ENCODE data around the gene WLS. TPM values are rescaled to one million over a fixed set of nuclear protein-coding genes. Genes with fewer than 3 reads are reported as not detected.
A peak's percentile ranks its signal among the peaks of the same experiment; 100 is the strongest.

The WLS gene
- total and polyA plus RNA-seq, 2 donors (not counting 1 experiment from before 2014, with no cell fraction given), result 156 to 269 TPM

DNA sequence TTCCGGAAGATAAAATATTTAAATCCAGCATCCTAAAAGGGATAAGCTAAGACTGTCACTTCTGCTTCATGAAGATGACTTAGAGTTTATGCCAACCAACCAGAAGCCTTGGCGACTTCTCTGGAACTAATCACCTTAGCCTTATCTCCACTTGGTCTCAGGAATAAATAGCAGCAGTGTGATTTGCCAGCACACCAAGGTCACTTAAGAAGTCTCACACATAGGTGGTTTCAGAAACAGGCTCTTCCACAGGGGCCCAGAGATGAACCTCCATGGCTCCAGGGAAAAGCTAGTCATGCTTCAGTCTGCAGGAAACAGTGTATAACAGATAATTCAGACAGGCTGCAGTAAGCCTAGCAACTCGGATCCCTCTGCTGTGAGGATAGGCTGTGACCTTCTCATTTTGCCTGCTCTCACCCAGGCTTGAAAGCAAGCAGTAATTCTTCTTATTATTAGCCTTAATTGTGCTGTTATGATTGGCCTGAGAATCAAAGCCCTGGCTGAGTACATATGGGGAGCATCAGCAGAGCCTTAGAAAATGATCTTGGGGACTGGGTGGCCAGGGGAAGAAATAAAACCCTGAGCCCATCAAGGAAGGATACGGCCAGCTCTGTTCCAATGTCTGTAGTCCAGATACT, 84.7 kb downstream of the WLS start:
- TF ChIP-seq, protein P1, sequence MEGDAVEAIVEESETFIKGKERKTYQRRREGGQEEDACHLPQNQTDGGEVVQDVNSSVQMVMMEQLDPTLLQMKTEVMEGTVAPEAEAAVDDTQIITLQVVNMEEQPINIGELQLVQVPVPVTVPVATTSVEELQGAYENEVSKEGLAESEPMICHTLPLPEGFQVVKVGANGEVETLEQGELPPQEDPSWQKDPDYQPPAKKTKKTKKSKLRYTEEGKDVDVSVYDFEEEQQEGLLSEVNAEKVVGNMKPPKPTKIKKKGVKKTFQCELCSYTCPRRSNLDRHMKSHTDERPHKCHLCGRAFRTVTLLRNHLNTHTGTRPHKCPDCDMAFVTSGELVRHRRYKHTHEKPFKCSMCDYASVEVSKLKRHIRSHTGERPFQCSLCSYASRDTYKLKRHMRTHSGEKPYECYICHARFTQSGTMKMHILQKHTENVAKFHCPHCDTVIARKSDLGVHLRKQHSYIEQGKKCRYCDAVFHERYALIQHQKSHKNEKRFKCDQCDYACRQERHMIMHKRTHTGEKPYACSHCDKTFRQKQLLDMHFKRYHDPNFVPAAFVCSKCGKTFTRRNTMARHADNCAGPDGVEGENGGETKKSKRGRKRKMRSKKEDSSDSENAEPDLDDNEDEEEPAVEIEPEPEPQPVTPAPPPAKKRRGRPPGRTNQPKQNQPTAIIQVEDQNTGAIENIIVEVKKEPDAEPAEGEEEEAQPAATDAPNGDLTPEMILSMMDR (conservative IDR thresholded peaks at IDR 0.05 in 1 of 2, IDR thresholded peaks at IDR 0.05 in 1 of 2; ENCODE audit: low read depth in 1 of 2, low read length in 2 of 2), result no peak
- no peak for TF ChIP-seq EZH2 (IDR thresholded peaks at IDR 0.05; ENCODE audit: low read length, missing control alignments)
- Histone ChIP-seq H3K4me2 (ENCODE audit: extremely low read depth, insufficient read depth, low read length) (no peak overlapping the region), H3K4me1 (ENCODE audit: control insufficient read depth, extremely low read depth, insufficient read depth, low read length) (no peaks in the 10 kb centered on the region), H3K36me3 (ENCODE audit: control insufficient read depth, insufficient read depth, low read length) (peaks cover 26% of the 10 kb centered on the region), H3K4me3 (replicated peaks in 1 of 4; ENCODE audit: control extremely low read depth in 1 of 4, insufficient read depth in 1 of 4, low read depth in 3 of 4, low read length in 4 of 4) (no peak overlapping the region), H4K20me1 (ENCODE audit: control insufficient read depth, extremely low read depth, insufficient read depth, low read length) (no peaks in the 10 kb centered on the region), H2AFZ (ENCODE audit: low read length) (no peak overlapping the region), H3K27ac (ENCODE audit: insufficient read depth, low read length) (no peak overlapping the region), H3K79me2 (ENCODE audit: control insufficient read depth, insufficient read depth, low read length) (no peaks in the 10 kb centered on the region), H3K9ac (ENCODE audit: insufficient read depth, low read length) (no peak overlapping the region), H3K27me3 (ENCODE audit: control insufficient read depth, insufficient read depth, low read length) (no peaks in the 10 kb centered on the region), H3K9me3 (ENCODE audit: control insufficient read depth, insufficient read depth, low read depth, low read length) (no peaks in the 10 kb centered on the region)
- DNase-seq (ENCODE audit: low read depth in 2 of 2), result no peak

DNA sequence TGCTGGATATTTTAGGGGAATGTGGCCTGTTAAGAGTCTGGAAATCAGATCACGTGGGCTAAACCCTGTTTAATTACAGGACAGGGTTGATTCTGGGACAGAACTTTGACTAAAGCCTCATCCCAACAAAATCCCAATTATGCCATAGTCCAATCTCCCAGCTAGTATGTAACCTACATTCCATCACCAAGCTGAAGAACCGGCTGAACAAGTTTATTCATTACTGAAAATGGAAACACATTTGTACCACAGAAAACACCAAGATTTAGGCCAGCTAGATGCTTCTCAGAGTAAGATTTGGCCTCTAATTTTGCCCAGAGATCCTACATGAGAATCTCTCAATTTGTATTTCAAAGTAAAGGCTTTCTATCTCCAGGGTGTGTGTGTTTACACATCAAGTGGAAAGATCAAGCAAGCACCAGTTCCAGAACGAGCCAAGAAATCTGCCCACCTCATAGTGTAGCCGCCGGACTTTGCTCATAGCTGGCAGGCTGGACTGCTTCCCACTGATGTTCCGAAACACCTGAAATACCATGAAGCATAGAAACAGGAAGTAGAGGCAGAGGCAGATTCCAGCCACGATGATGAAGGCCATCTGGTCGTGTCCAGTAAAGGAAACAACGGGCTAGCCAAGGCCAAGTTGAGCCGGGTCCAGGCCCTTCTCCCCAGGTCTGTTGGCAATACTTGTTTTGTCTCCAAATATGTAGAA, 86.8 kb downstream of the WLS start:
- no peak overlapping the region for H3K9ac ChIP-seq (ENCODE audit: insufficient read depth, low read length)
- DNase-seq (ENCODE audit: low read depth in 2 of 2), result no peak
- no peaks in the 10 kb centered on the region for H3K9me3 ChIP-seq (ENCODE audit: control insufficient read depth, insufficient read depth, low read depth, low read length)
- no peak for TF ChIP-seq EZH2 (IDR thresholded peaks at IDR 0.05; ENCODE audit: low read length, missing control alignments)
- TF ChIP-seq, protein P1 (conservative IDR thresholded peaks at IDR 0.05 in 1 of 2, IDR thresholded peaks at IDR 0.05 in 1 of 2; ENCODE audit: low read depth in 1 of 2, low read length in 2 of 2), result no peak
- peaks cover 11% of the 10 kb centered on the region for H3K4me1 ChIP-seq (ENCODE audit: control insufficient read depth, extremely low read depth, insufficient read depth, low read length)
- H4K20me1 ChIP-seq (ENCODE audit: control insufficient read depth, extremely low read depth, insufficient read depth, low read length), result no peaks in the 10 kb centered on the region
- H3K4me2 ChIP-seq (ENCODE audit: extremely low read depth, insufficient read depth, low read length), result no peak overlapping the region
- peaks cover 19% of the 10 kb centered on the region for H3K36me3 ChIP-seq (ENCODE audit: control insufficient read depth, insufficient read depth, low read length)
- no peaks in the 10 kb centered on the region for H3K27me3 ChIP-seq (ENCODE audit: control insufficient read depth, insufficient read depth, low read length)
- no peak overlapping the region for H2AFZ ChIP-seq (ENCODE audit: low read length)
- H3K4me3 ChIP-seq (replicated peaks in 1 of 4; ENCODE audit: control extremely low read depth in 1 of 4, insufficient read depth in 1 of 4, low read depth in 3 of 4, low read length in 4 of 4), result no peak overlapping the region
- H3K27ac ChIP-seq (ENCODE audit: insufficient read depth, low read length), result no peak overlapping the region
- no peaks in the 10 kb centered on the region for H3K79me2 ChIP-seq (ENCODE audit: control insufficient read depth, insufficient read depth, low read length)

DNA sequence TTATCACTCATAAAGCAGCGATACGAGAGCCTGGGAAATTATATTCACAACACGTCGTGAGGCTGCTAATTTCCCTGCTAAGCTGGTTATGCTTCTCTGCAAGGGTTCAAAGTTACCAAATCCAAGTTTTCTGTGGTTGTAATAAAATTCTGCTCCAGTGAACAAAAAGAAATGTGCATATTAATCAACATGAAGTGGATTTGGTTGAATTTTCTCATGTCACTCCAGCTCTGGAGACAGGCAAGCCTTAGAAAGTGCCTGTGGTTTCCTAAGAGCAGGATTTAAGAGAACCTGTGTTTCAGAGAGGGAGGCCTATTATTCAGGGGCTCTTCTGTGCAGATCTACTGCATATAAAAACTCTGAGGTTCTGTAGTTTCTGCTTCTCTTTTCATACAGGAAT, 87.5 kb downstream of the WLS start:
- H3K27me3 ChIP-seq (ENCODE audit: control insufficient read depth, insufficient read depth, low read length), result no peaks in the 10 kb centered on the region
- H3K36me3 ChIP-seq (ENCODE audit: control insufficient read depth, insufficient read depth, low read length), result peaks cover 16% of the 10 kb centered on the region
- no peaks in the 10 kb centered on the region for H3K9me3 ChIP-seq (ENCODE audit: control insufficient read depth, insufficient read depth, low read depth, low read length)
- H3K4me1 ChIP-seq (ENCODE audit: control insufficient read depth, extremely low read depth, insufficient read depth, low read length), result peaks cover 12% of the 10 kb centered on the region
- H2AFZ ChIP-seq (ENCODE audit: low read length), result no peak overlapping the region
- no peaks in the 10 kb centered on the region for H3K79me2 ChIP-seq (ENCODE audit: control insufficient read depth, insufficient read depth, low read length)
- peak in 1 of 2 donors; percentile 37 for DNase-seq (ENCODE audit: low read depth in 2 of 2)
- no peak for TF ChIP-seq EZH2 (IDR thresholded peaks at IDR 0.05; ENCODE audit: low read length, missing control alignments)
- TF ChIP-seq, protein P1 (conservative IDR thresholded peaks at IDR 0.05 in 1 of 2, IDR thresholded peaks at IDR 0.05 in 1 of 2; ENCODE audit: low read depth in 1 of 2, low read length in 2 of 2), result no peak
- no peak overlapping the region for H3K4me3 ChIP-seq (replicated peaks in 1 of 4; ENCODE audit: control extremely low read depth in 1 of 4, insufficient read depth in 1 of 4, low read depth in 3 of 4, low read length in 4 of 4)
- H3K4me2 ChIP-seq (ENCODE audit: extremely low read depth, insufficient read depth, low read length), result no peak overlapping the region
- H4K20me1 ChIP-seq (ENCODE audit: control insufficient read depth, extremely low read depth, insufficient read depth, low read length), result no peaks in the 10 kb centered on the region
- H3K9ac ChIP-seq (ENCODE audit: insufficient read depth, low read length), result no peak overlapping the region
- no peak overlapping the region for H3K27ac ChIP-seq (ENCODE audit: insufficient read depth, low read length)

Data from fibroblast of lung (primary cell).